CD4-positive, alpha-beta T cell treated with Interleukin-21 for 1 hour (primary cell): ENCODE data around the gene WTIP.
"Not testable (repeated sequence)": the region's sequence is repeated elsewhere in the genome, so short reads cannot be mapped to it uniquely, and the experiment has no call there.

Source experiments
- DNase-seq: peaks from one replicate; pipeline ENCODE4 v3.0.0-alpha.2; 2020

WTIP gene

DNA sequence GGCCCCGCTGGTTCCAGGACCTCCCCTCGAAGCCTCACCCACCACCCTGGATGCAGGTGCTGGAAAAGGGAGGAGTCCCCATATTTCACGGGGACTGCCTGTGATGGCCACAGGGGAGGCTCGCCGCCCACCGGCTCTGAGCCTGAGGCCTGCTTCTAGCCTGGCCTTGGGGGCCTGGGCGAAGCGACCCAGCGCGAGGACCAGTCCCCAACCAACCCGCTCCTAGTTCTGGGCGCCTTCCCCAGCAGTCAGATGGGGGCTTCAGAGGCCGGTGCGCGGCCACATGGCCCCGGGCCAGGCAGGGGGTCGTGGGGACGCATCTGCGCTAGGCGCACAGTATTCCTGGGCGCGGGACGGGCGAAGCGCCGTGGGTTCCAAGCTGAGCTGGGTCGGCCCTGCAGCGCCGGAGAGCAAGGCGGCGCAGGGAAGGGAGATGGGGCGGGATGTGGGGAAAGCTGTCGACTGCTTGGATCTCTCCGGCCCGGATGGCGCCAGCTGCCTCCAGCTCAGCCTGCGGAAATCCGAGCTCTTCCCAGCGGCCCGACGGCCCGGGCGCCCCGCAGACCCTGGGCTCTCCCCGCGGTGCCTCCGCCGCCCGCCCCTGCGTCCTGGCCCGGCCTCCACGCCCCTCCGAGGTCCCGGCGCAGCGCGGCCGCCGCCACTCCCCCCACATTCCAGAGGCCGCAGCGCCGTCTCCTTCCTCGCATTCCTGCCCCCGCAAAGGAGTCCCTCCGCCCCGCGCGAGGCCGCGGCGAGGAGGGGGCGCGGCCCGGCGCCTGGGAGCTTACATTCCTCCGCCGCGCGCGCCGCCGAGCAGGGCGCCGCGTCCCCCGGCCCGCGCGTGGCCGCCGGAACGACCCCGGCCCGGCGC lies at the start of gene WTIP:
Gene WTIP (plus strand): TSS at position 788 of the 871 bp plus-strand sequence. CDS start 217 bp downstream, outside the sequence.
- DNase-seq, result no peak

DNA sequence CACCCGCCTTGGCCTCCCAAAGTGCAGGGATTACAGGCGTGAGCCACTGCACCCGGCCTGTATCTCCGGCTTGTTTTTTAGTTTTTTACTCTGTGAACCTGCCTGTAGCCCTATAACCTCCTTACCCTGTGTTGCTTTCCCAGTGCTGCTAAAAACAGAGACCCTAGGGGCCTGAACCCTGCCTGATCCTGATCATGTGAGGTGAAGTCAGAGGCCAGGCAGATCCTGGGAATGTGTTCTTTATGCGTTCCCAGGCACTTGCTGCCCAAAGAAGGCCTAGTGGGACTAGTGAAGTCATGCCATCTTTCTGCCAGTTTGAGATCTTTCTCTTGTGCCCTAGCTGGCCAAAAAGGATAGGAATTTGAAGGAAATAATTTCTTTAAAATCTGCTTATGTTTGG lies 48.8 kb upstream of the WTIP start:
- DNase-seq, result no peak

DNA sequence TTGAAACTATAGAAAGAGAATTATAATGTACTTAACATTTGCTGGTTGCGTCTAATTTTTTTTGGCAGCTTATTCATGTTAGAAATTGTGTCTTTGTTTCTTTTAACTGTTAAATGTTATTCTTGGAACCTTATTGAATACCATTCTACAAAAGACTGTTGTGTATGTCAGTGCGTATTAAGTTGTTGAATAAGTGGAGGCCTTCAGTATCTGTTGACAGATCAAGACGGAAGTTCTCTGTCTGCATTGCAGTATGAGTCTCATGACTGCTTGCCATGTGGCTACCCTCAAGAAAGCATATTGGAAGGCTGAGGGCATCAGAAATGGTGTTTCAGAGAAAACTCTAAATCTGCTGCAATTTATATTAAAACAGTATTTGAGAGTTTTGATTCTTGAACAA lies 44.8 kb upstream of the WTIP start:
- DNase-seq, result no peak

DNA sequence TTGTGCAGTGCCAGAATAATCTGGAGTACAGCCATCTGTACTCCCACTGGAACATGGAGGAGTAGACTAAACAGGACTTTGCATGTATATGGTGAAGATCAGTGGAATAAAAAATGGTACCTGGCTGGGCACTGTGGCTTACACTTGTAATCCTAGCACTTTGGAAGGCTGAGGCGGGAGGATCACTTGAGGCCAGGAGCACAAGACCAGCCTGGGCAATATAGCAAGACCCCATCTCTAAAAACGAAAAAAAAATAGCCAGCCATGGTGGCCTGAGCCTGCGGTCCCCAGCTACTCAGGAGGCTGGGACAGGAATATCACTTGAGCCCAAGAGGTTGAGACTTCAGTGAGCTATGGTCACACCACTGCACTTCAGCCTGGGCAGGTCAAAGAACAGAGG lies 33.4 kb upstream of the WTIP start:
- DNase-seq, result no peak

DNA sequence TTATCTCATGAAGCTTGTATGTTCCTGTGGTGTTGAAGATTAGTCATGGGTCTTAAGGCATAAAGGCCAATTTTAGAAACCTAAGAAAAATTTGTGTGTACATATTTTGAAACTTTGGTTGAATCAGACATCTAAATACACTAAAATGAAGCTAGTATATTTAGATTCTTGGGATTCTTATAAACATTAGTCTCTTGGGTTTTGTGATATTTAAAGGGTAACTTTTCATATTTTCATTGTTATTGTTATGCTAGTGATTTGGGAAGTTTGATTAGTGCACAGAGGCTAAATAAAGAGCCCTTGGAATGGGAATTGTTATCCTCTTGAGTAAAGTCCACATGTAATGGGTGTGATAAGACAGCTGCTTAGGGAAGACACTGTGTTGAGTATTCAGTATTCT lies 28.8 kb upstream of the WTIP start:
- DNase-seq, result no peak

DNA sequence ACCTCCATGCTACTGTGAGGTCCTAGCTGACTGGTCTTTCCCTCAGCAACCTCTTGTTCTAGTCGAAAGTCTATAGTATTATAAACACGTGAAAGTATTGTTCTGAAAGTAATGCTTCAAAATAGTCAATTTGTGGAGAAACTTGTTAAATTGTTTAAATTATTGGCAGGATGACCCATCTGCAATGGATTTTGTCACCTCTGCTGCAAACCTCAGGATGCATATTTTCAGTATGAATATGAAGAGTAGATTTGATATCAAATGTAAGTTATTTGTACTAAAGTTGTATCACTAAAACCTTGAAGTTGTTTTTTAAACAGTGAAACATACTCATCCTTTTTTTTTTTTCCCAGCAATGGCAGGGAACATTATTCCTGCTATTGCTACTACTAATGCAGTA lies 27.5 kb upstream of the WTIP start:
- no peak for DNase-seq

DNA sequence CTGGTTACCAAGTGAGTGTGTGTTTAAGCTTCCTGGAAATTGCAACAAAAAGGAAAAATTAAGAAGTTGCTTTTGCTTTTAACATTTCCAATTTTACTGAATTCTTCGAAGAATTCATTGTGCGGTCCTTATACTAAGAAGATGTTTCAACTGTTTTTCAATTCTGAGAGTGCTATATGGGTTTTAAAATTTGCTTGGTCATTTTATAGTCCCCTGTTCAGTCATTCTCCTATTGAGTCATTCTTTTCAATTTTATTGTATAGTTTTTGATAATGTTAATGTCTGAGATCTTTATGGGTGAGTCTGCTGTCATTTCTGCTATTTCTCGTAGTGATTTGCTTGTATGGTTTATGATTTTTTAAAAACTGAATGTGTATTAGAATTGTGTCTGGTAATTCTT lies 26.9 kb upstream of the WTIP start:
- DNase-seq, result no peak

DNA sequence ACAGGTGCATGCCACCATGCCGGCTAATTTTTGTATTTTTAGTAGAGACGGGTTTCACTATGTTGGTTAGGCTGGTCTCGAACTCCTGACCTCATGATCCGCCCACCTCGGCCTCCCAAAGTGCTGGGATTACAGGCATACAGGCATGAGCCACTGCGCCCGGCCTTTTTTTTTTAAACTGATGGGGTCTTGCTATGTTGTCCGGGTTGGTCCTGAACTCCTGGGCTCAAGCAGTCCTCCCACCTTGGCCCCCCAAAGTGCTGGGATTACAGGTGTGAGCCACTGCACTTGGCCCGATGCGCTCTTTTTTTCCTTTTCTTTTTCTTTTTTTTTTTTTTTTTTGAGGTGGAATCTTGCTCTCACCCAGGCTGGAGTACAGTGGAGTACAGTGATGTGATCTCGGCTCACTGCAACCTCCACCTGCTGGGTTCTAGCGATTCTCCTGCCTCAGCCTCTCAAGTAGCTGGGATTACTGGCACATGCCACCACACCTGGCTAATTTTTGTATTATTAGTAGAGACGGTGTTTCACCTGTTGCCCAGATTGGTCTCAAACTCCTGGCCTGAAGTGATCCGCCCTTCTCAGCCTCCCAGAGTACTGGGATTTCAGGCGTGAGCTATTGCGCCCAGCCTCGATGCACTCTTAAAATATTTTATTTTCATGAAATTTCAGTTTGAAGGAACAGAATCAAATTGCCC lies 25.6 kb upstream of the WTIP start:
- not testable (repeated sequence) for DNase-seq

DNA sequence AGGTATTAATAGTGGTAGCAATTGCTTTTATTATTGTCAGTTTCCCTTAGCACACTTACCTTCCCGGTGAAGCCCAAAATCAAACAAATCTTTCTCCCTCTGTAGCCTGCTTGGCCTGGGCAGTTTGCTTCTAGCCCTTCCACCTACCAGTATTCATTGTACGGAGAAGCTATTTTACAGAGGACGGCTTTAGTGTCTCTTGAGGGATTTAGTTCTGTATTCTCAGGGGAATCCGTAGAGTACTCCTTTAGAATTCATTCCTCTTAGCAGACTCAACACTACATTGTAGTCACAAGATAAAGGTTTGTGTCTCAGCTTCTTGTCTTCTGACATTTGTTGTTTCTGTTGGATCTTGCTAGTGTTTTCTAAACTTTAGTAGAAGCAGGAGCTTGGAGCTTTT lies 24.1 kb upstream of the WTIP start:
- DNase-seq, result no peak

DNA sequence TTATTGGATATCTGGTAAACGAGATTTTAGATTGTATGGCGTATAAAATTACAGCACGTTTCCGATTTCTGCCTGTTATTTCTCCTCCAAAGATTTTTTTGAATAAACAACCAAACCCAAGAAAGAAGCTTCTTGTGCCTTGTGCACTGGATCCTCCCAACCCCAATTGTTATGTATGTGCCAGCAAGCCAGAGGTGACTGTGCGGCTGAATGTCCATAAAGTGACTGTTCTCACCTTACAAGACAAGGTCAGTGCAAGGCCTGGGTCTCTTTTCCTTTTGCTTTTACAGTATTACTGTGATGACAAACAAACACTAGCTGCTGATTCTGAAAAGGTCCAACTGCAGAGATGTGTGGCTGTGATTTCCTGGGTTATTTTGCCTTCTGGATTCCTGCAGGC lies 22.9 kb upstream of the WTIP start:
- DNase-seq, result no peak

DNA sequence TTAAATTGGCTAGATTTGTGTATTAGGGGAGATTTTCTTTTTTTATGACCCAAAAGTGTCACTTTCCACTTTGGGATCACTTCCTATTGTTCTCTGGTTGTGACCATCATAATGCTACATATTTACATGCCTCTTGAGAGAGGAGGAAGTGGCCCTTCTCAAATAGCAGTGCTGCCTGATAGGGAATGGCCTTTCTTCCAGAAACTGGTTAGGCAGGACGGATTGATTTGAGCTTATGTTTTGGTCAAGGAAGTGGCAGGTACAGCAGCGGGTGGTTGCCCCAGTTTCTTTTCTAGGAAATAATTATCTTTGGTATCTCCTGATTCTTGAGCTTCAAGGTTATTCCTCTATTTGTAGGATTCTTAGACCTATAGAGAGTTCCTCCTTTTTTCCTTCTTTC lies 21.9 kb upstream of the WTIP start:
- no peak for DNase-seq

DNA sequence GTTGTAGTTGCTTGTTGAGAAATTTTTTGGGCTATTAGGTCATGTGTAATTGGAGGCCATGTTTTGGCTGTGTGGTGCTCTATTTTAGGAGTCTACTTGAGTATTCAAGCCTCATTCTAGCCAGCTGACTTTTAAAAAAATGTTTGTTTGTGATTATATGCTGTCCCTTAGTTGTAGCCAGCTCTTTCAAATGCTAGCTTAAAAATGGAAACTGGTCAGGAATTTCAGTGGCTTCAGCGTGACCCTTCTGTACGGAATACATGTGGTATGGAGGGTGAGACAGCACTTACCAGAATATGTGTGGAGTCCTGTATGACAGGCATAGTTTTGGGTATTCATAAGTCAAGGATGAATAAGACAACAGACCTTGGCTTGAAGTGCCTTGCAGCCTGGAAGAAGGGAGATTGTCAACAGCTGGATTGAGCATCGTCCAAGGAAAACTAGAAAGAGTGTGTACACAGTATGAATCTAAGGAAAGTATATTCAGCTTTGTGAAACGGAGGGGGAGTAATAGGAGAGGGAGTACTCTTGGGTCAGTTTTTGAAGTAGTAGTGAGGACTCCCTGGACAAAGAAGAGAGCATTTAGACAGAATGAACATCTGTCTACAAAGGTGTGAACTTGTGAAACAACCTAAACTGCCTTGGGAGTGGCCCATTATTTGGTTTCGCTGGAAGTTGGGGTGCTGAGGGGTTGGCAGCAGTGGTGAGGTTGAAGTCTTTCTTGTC lies 20.0 kb upstream of the WTIP start:
- DNase-seq, result no peak

DNA sequence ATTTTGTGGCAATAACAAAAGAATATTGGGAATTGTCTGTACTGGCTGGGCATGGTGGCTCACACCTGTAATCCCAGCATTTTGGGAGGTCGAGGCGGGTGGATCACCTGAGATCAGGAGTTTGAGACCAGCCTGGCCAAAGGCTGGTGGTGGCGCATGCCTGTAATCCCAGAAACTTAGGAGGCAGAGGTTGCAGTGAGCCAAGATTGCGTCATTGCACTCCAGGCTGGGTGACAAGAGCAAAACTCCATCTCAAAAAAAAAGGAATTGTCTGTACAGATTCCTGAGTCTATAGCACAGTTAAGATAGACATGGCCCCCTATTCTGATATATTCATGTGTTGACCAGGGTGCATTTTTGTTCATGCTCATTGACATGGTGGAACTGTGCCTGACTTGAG lies 16.8 kb upstream of the WTIP start:
- DNase-seq, result not testable (repeated sequence)

DNA sequence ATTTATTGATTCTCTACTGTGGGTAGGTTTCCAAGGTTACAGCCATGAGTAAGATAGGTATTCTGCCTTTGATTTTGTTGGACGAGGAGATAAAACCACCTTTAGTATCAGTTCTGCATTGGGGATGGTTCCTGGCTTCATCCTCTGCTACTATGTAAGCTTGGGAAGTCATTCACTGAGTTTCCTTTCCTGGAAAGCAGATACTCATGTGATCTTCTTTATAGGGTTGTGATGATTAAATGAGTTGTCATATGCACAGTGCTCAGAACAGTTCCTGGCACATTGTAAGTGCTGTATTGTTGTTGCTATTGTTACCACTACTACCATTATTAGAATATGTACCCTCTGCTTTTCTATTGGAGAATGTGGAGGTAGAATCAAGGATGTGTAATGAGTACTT lies 13.1 kb upstream of the WTIP start:
- no peak for DNase-seq

DNA sequence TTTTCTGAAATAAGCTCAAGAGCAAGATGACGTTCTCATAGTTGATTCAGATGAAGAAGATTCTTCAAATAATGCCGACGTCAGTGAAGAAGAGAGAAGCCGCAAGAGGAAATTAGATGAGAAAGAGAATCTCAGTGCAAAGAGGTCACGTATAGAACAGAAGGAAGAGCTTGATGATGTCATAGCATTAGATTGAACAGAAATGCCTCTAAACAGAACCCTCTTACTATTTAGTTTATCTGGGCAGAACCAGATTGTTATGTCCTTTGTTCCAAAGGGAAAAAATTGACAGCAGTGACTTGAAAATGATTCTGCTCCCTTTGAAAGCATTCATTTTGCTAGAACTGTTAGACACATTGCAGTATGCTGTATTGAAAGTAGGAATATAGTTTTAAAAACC lies 12.5 kb upstream of the WTIP start:
- not testable (repeated sequence) for DNase-seq

DNA sequence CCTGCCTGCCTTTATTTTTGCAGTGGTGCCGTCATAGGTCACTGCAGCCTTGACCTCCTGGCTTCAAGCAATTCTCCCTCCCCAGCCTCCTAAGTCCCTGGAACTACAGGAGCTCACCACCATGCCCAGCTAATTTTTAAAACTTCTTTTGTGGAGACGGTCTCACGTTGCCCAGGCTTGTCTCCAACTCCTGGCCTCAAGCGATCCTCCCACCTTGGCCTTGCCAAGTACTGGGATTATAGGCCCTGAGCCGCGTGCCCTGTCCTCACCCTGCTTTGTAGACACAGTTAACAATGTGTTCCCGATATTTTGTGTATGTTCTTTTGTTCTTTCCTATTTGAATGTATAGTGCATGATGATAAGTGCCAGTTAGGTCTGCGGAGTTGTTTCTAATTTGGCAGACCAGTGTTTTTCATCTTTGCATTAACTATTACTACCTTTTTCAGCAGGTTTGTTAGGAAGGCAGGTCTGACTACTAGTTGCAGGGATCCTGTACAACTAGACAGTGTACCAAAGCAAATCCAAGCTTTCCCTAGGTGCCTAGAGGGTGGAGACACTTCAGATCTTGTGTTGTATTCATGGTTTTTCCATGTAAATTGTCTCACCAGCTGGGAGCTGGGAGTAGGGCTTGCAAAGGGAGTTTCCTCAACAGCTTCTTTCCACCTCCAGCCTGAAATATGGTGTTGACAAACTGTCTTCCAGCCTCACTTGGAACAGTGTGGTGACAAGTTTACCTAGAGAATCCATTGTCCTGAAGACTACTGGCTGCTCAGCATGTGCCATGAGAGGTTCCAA lies 9.5 kb upstream of the WTIP start:
- DNase-seq, result no peak

DNA sequence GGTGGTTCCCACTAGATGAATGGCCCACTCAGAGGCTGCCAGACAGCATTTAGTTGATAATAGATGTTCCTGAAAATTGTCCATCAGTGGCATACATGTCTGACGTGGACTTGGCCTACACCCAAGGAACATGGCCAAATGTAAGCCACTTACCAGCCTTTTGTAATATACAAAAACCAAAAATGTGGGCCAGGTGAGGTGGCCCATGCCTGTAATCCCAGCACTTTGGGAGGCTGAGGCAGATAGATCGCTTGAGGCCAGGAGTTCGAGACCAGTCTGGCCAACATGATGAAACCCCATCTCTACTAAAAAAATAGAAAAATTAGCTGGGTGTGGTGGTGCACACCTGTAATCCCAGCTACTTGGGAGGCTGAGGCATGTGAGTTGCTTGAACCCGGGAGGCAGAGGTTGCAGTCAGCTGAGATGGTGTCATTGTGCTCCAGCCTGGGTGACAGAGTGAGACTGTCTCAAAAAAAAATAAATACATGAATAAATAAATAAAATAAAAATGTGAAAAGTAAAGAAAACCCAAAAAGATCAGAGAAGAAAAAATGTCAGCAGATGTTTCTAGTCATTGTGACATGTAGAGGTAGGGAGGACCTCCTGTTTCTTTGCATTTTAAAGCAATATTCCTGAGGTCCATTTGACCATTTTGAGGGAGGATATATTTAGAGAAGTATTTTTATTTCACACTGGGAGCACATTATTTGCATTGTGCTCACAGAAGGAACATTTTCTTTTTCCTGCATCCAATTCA lies 7.1 kb upstream of the WTIP start:
- DNase-seq, result no peak

DNA sequence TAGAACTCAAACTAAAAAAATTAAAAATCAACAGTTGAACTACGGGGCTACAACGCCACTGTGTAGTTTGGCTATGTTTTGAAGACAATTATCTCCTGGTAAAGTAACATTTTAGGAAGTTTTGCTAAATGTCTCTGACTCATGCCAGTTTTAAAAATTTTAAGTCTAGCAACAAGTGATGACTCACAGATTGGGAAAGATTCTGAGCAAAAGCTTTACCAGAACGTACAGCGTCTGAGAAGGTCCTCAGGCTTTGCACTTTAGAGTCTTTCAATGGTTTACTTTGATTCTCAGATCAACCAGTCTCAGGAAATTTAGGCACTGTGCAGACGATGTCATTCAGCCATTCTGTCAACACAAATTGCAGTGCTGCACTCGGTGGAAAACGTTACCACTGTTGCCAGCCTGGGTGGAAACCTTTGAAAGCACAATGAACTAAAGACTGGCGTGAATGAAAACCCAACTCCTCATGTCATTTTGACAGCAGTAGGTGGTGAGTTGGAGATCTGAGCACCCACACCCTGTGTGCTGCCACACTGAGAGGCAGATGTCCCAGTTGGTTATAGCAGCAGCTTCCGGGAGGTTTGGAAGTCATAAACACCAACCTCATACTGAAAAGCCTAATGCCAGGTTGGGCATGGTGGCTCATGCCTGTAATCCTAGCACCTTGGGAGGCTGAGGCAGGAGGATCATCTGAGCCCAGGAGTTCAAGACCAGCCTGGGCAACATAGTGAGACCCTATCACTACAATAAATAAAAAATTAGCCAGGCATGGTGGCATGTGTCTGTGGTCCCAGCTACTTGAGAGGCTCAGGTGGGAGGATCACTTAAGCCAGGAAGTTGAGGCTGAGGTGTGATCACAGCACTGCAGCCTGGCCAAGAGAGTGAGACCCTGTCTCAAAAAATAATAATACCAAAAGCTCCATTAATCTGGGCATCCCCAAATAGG lies 6.3 kb upstream of the WTIP start:
- no peak for DNase-seq

DNA sequence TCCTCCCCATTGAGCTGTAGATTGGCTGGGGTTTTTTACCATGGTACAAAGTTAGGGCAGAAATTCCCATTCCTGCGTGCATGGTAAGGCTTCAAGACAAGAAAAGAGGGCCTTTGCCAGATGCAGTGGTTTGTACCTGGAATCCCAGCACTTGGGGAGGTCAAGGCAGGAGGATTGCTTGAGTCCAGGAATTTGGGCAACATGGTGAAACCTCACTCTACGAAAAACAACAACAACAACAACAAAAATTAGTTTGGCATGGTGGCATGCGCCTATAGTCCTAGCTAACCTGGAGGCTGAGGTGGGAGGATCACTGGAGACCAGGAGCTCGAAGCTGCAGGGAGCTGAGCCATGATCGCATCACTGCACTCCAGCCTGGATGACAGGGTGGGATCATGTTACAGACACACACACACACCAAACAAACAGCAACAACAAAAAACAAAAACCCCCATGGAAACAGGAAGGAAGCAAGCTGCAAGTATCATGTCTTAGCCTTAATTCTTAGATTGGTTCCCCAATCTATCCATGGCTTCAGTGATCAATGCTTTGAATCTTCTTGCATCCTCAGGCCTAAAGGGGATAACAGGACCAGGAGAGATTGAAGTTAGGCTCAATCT lies 5.5 kb upstream of the WTIP start:
- no peak for DNase-seq

DNA sequence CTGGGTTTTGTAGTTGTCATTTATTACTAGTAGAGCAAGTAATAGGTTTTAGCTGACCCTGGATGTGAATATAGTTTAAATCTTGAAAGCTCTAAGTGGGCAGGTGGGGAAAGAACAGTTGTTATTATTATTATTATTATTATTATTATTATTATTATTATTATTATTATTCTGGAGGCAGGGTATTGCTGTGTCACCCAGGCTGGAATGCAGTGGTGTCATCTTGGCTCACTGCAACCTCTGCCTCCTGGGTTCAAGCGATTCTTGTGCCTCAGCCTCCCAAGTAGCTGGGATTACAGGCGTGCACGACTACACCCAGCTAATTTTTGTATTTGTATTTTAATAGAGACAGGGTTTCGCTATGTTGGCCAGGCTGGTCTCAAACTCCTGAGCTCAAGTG lies 3.1 kb upstream of the WTIP start:
- DNase-seq, result not testable (repeated sequence)
